ENCODE measurements around the gene ZDHHC11B.
"Not testable (repeated sequence)": the region's sequence is repeated elsewhere in the genome, so short reads cannot be mapped to it uniquely, and the experiment has no call there.

DNA sequence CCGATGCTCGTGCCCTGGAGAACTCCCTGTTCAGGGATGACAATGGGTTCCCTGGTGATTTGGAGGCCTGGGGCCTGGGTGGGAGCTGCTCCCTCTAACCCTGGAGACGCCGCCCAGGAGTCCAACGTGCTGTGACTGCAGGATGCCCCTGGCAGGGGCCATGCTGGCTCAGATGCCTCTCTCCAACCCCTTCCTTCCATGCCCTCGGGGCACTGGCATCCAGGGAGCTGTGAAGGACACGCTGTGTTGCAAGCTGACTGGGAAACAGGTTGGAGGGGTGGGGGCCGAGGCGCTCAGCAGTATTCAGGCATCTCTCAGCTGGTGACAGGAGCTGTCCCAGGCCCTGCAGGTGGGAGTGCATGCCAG is 9.0 kb downstream of the ZDHHC11B start:
- TF ChIP-seq, protein P1, sequence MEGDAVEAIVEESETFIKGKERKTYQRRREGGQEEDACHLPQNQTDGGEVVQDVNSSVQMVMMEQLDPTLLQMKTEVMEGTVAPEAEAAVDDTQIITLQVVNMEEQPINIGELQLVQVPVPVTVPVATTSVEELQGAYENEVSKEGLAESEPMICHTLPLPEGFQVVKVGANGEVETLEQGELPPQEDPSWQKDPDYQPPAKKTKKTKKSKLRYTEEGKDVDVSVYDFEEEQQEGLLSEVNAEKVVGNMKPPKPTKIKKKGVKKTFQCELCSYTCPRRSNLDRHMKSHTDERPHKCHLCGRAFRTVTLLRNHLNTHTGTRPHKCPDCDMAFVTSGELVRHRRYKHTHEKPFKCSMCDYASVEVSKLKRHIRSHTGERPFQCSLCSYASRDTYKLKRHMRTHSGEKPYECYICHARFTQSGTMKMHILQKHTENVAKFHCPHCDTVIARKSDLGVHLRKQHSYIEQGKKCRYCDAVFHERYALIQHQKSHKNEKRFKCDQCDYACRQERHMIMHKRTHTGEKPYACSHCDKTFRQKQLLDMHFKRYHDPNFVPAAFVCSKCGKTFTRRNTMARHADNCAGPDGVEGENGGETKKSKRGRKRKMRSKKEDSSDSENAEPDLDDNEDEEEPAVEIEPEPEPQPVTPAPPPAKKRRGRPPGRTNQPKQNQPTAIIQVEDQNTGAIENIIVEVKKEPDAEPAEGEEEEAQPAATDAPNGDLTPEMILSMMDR (optimal IDR thresholded peaks at IDR 0.05 in 1 of 3, IDR thresholded peaks at IDR 0.05 in 1 of 3, conservative IDR thresholded peaks at IDR 0.05 in 1 of 3; ENCODE audit: extremely low read depth in 1 of 3, insufficient read depth in 2 of 3, low read length in 3 of 3) = not testable (repeated sequence)
- TF ChIP-seq EZH2 (IDR thresholded peaks at IDR 0.05; ENCODE audit: low read length) = not testable (repeated sequence)

All from keratinocyte (primary cell).